Adrenal gland (tissue), 5 donors: Measurements from ENCODE around the gene VSIR.
A peak's percentile ranks its signal among the peaks of the same experiment; 100 is the strongest.

Source experiments
- POLR2A ChIP-seq, 2 donors: fragments of 450-650 bp; IDR thresholded peaks; one replicate each; pipeline ENCODE4 v1.6.1; 2017; ENCODE audit warnings: antibody characterized with exemption in 2 of 2, mild to moderate bottlenecking in 2 of 2, moderate library complexity in 1 of 2
- TF ChIP-seq, protein P1 (sequence below), 6 experiments: fragments of 450-650 bp in 4 of 6; fragments of 200-600 bp in 2 of 6; sonication (generic) in 1 of 6; IDR thresholded peaks; 1 replicate in 5 of 6; 2 replicates in 1 of 6; pipeline versions ENCODE4 v1.5.1 to v1.8.0; 2016 to 2021; ENCODE audit warnings: antibody characterized with exemption in 6 of 6, mild to moderate bottlenecking in 2 of 6, moderate library complexity in 1 of 6
- donor health status: DM: no; HTN: no; CAD: no.

DNA sequence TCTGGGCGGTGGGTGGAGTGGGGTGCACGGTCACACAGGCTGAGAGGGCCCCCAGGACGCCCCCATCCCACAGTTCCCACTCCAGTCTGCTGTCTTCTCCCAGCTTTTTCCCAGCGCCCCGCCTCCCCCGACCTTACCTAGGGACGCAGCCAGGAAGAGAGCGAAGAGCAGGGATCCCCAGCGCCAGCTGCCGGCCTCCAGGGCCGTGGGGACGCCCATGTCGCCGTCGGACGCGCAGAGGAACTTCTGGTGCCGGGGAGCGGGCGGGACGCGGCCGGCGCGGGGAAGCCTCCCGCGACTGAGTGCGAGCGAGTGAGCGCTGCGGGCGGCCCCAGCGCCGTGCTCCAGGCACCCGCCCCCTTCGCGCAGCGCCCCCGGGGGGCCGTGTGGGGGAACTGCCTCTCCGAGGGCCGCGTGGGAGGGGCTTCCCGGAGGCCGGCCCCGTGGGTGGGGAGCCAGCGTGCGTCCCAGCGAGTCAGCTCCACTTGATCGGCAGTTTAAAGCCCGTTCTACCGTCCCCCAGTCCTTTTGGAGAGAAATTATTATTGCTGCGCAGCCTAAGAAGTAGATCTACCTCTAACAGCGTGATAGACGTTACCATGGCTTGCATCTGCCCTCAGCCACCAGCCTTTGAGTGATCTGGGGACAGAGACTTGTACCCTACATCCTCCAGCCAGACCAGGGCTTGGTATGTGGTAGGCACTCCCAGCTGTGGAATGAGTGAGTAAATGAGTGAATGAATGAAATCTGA is at the start of gene VSIR:
- TF ChIP-seq, protein P1, sequence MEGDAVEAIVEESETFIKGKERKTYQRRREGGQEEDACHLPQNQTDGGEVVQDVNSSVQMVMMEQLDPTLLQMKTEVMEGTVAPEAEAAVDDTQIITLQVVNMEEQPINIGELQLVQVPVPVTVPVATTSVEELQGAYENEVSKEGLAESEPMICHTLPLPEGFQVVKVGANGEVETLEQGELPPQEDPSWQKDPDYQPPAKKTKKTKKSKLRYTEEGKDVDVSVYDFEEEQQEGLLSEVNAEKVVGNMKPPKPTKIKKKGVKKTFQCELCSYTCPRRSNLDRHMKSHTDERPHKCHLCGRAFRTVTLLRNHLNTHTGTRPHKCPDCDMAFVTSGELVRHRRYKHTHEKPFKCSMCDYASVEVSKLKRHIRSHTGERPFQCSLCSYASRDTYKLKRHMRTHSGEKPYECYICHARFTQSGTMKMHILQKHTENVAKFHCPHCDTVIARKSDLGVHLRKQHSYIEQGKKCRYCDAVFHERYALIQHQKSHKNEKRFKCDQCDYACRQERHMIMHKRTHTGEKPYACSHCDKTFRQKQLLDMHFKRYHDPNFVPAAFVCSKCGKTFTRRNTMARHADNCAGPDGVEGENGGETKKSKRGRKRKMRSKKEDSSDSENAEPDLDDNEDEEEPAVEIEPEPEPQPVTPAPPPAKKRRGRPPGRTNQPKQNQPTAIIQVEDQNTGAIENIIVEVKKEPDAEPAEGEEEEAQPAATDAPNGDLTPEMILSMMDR (IDR thresholded peaks at IDR 0.05): peak in 5 of 6 experiments; percentile 35 to 89 (median 84)
- TF ChIP-seq POLR2A (IDR thresholded peaks at IDR 0.05): peak; percentile 86 to 93
